Measurements from ENCODE around the gene GLT8D2. TPM values are rescaled to one million over a fixed set of nuclear protein-coding genes. Genes with fewer than 3 reads are reported as not detected.

The GLT8D2 gene
- total and polyA plus RNA-seq, 2 of the 13 experiments (the other 11 are each of a cell fraction or from before 2014, with no cell fraction given): not detected

DNA sequence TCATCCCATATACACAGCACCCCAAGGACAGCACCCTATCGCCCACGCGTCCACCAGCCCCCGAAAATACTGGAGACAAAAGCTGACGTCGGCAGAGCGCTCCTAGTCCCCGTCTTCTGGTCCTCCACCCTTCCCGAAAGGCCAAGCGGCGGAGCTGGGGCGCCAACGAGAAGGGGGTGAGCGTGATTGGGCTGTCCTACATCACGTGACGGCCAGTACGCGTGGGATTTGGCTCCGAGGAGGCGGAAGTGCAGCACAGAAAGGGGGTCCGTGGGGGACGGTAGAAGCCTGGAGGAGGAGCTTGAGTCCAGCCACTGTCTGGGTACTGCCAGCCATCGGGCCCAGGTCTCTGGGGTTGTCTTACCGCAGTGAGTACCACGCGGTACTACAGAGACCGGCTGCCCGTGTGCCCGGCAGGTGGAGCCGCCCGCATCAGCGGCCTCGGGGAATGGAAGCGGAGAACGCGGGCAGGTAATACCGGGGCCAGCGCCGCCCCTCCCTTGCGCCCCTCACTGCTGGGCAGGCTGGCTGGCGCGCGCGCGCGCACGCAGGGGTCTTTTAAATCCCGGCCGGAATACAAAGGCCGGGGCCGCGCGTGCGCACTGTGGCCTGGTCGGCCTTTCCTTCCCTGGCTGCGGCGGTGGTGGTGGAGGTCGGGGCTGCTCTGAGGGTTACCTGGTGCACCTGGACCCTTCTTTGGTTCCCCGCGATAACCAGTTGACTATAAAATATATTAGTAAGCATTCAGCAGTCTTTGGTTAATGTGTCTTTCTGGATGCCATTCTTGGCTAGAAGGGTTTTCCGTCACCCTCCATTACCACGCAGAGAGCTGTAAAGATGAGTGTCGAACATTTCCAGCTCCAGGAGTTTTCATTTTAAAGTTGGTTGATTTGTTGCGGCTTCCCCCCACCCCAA lies 84.1 kb downstream of the GLT8D2 start, which contains the start of gene TDG (continued):
- peak; percentile 71; the same call in 1 of the 2 replicates for TF ChIP-seq MEIS2 (CRISPR knock-in tag; IDR thresholded peaks at IDR 0.05)
- no peak for TF ChIP-seq ZBTB8A (CRISPR knock-in tag; IDR thresholded peaks at IDR 0.05; ENCODE audit: borderline replicate concordance, low read depth)
- peak; percentile 55; the same call in 1 of the 2 replicates for TF ChIP-seq CBX5 (CRISPR knock-in tag; IDR thresholded peaks at IDR 0.05; ENCODE audit: borderline replicate concordance)
- TF ChIP-seq NR3C1 (CRISPR knock-in tag; IDR thresholded peaks at IDR 0.05): no peak
- 0 out of 2 replicates have a peak, but pooled peaks have one; percentile 12 for TF ChIP-seq NCOA2 (CRISPR knock-in tag; IDR thresholded peaks at IDR 0.05)
- TF ChIP-seq SMAD1 (CRISPR knock-in tag; IDR thresholded peaks at IDR 0.05; ENCODE audit: borderline replicate concordance, low read depth): no peak
- peak; percentile 61 to 80 for TF ChIP-seq MAFK (conservative IDR thresholded peaks at IDR 0.05 in 1 of 2, IDR thresholded peaks at IDR 0.05 in 1 of 2; ENCODE audit: low read length in 2 of 2)
- no peak for TF ChIP-seq MTA3 (CRISPR knock-in tag; IDR thresholded peaks at IDR 0.05)
- TF ChIP-seq REPIN1 (CRISPR knock-in tag; IDR thresholded peaks at IDR 0.05; ENCODE audit: borderline replicate concordance, low read depth): peak; percentile 53; the same call in 1 of the 2 replicates
- peak; percentile 98 for TF ChIP-seq THAP9 (CRISPR knock-in tag; IDR thresholded peaks at IDR 0.05; ENCODE audit: borderline replicate concordance)
- TF ChIP-seq ELK4 (CRISPR knock-in tag; IDR thresholded peaks at IDR 0.05; ENCODE audit: borderline replicate concordance): no peak
- peak; percentile 94; the same call in 1 of the 2 replicates for TF ChIP-seq ZNF33A (CRISPR knock-in tag; IDR thresholded peaks at IDR 0.05; ENCODE audit: borderline replicate concordance)
- TF ChIP-seq ZNF17 (CRISPR knock-in tag; IDR thresholded peaks at IDR 0.05): 0 out of 2 replicates have a peak, but pooled peaks have one; percentile 54
